Measurements from ENCODE around the gene HSD11B1. TPM values are rescaled to one million over a fixed set of nuclear protein-coding genes. Genes with fewer than 3 reads are reported as not detected.

The HSD11B1 gene
- total RNA-seq, 4 donors from 2014 or later: 1.5 to 5.9 (median 4.0) TPM; not detected in 1

GRCh38 chr1:209689477-209689876 lies 15.2 kb upstream of the HSD11B1 start:
- no peak overlapping the region for H3K4me3 ChIP-seq
- no peaks in the 10 kb centered on the region for H3K27me3 ChIP-seq
- H3K4me1 ChIP-seq: peaks cover 0 to 39% (median 7%) of the 10 kb centered on the region in 3 donors
- no peak for DNase-seq
- H3K27ac ChIP-seq: no peak overlapping the region
- TF ChIP-seq CTCF (IDR thresholded peaks at IDR 0.05) (no peak), POLR2A (IDR thresholded peaks at IDR 0.05) (no peak)
- H3K9me3 ChIP-seq: no peaks in the 10 kb centered on the region
- H3K36me3 ChIP-seq: no peaks in the 10 kb centered on the region
- intact Hi-C loops (cut with DNase I): loop anchor here (5.0 kb wide), 1 partner anchor 107 kb away; the partner anchor contains the start of gene CAMK1G
- WGBS, 2 donors: 46 to 70% methylated on average over 3 to 4 of the region's 4 CpGs

GRCh38 chr1:209691237-209691636 lies 13.4 kb upstream of the HSD11B1 start:
- no peak for DNase-seq
- intact Hi-C loops (cut with DNase I): no loop called here
- no peak overlapping the region for H3K4me3 ChIP-seq
- 58 to 60% methylated on average over 3 of the region's 3 CpGs for WGBS, 2 donors
- TF ChIP-seq POLR2A (IDR thresholded peaks at IDR 0.05) (no peak), CTCF (IDR thresholded peaks at IDR 0.05) (no peak)
- peaks cover 0 to 30% (median 7%) of the 10 kb centered on the region in 3 donors for H3K4me1 ChIP-seq
- no peak overlapping the region for H3K27ac ChIP-seq
- no peaks in the 10 kb centered on the region for H3K9me3 ChIP-seq
- H3K27me3 ChIP-seq: no peaks in the 10 kb centered on the region
- H3K36me3 ChIP-seq: no peaks in the 10 kb centered on the region

- H3K4me3 ChIP-seq: no peak overlapping the region
- H3K9me3 ChIP-seq: no peaks in the 10 kb centered on the region
- no peaks in the 10 kb centered on the region for H3K36me3 ChIP-seq
- TF ChIP-seq POLR2A (IDR thresholded peaks at IDR 0.05) (no peak), CTCF (IDR thresholded peaks at IDR 0.05) (no peak)
- DNase-seq: no peak
- H3K4me1 ChIP-seq: peaks cover 0 to 30% (median 7%) of the 10 kb centered on the region in 3 donors
- intact Hi-C loops (cut with DNase I): no loop called here
- no peaks in the 10 kb centered on the region for H3K27me3 ChIP-seq
- 37 to 38% methylated on average over 4 of the region's 4 CpGs for WGBS, 2 donors
- peak overlapping the region in 1 of 4 donors; percentile 19 for H3K27ac ChIP-seq
These were observed 12.3 kb upstream of the HSD11B1 start for GRCh38 chr1:209692296-209692695.

- peak overlapping the region in 1 of 4 donors; percentile 19 for H3K27ac ChIP-seq
- H3K36me3 ChIP-seq: no peaks in the 10 kb centered on the region
- TF ChIP-seq CTCF (IDR thresholded peaks at IDR 0.05): peak; percentile 53 to 92 (median 85)
- TF ChIP-seq POLR2A (IDR thresholded peaks at IDR 0.05): no peak
- H3K4me1 ChIP-seq: peaks cover 0 to 30% (median 7%) of the 10 kb centered on the region in 3 donors
- intact Hi-C loops (cut with DNase I): no loop called here
- H3K27me3 ChIP-seq: no peaks in the 10 kb centered on the region
- H3K9me3 ChIP-seq: no peaks in the 10 kb centered on the region
- DNase-seq: peak; percentile 4
- H3K4me3 ChIP-seq: no peak overlapping the region
- 0% methylated on average over 3 of the region's 3 CpGs for WGBS, 2 donors
These were observed 11.7 kb upstream of the HSD11B1 start for GRCh38 chr1:209692745-209693504.

- Histone ChIP-seq H3K27me3 (no peaks in the 10 kb centered on the region), H3K27ac (no peak overlapping the region), H3K36me3 (no peaks in the 10 kb centered on the region), H3K9me3 (no peaks in the 10 kb centered on the region), H3K4me3 (no peak overlapping the region), H3K4me1 (peaks cover 0 to 16% (median 7%) of the 10 kb centered on the region in 3 donors)
- intact Hi-C loops (cut with DNase I): loop anchor here (5.0 kb wide), 1 partner anchor 51 kb away; no protein-coding TSS in a partner anchor
- TF ChIP-seq CTCF (IDR thresholded peaks at IDR 0.05): no peak
- no peak for TF ChIP-seq POLR2A (IDR thresholded peaks at IDR 0.05)
- no peak for DNase-seq
These were observed 8.0 kb upstream of the HSD11B1 start for GRCh38 chr1:209696673-209697072.
